DMS 273 (cell line): ENCODE data around the gene OASL.

ENCODE experiments used
- DNase-seq: peaks from one replicate; lab custom pipeline; 2025; ENCODE audit not compliant: unreplicated experiment; lab: John Stamatoyannopoulos, UW

The OASL gene

GRCh38 chr12:121015825-121016766 is 22.9 kb downstream of the OASL start, which contains the start of gene C12orf43:
TSS of gene C12orf43 (minus strand) at chr12:121016487. CDS start at chr12:121016474, 13 bp downstream.
- peak; percentile 96 for DNase-seq

- DNase-seq = no peak
Observed at GRCh38 chr12:121013715-121014114, 25.3 kb downstream of the OASL start.

GRCh38 chr12:121011820-121012219 is 27.2 kb downstream of the OASL start:
- no peak for DNase-seq

GRCh38 chr12:121010860-121011259 is 28.2 kb downstream of the OASL start:
- no peak for DNase-seq

- DNase-seq = peak; percentile 60
Observed at GRCh38 chr12:121009741-121010140, 29.3 kb downstream of the OASL start.

GRCh38 chr12:121008347-121009098 is 30.5 kb downstream of the OASL start:
- DNase-seq = no peak

GRCh38 chr12:121005346-121005815 is 33.7 kb downstream of the OASL start:
- peak; percentile 44 for DNase-seq

GRCh38 chr12:121004253-121004815 is 34.7 kb downstream of the OASL start:
- DNase-seq = no peak

- DNase-seq = peak; percentile 12
Observed at GRCh38 chr12:121003650-121004049, 35.4 kb downstream of the OASL start.

- DNase-seq = no peak
Observed at GRCh38 chr12:121001841-121002483, 37.1 kb downstream of the OASL start.

- no peak for DNase-seq
Observed at GRCh38 chr12:121001060-121001459, 38.0 kb downstream of the OASL start.

- DNase-seq = no peak
Observed at GRCh38 chr12:121000530-121000929, 38.5 kb downstream of the OASL start.

- DNase-seq = no peak
Observed at GRCh38 chr12:120999191-121000120, 39.6 kb downstream of the OASL start.

GRCh38 chr12:120998435-120998834 is 40.6 kb downstream of the OASL start:
- no peak for DNase-seq

GRCh38 chr12:120997448-120997847 is 41.6 kb downstream of the OASL start:
- no peak for DNase-seq

GRCh38 chr12:120996133-120996746 is 42.8 kb downstream of the OASL start:
- DNase-seq = no peak

- DNase-seq = peak; percentile 27
Observed at GRCh38 chr12:120994589-120995337, 44.3 kb downstream of the OASL start.

- DNase-seq = no peak
Observed at GRCh38 chr12:120994059-120994458, 45.0 kb downstream of the OASL start.

GRCh38 chr12:120993496-120993895 is 45.5 kb downstream of the OASL start:
- no peak for DNase-seq
